Ecto neural progenitor cell (in vitro differentiated cells): ENCODE data around the gene MYBBP1A.

Experiments
- DNase-seq: peaks from one replicate; pipeline ENCODE4 v3.0.0-alpha.2; 2018; ENCODE audit warnings: low spot score

The MYBBP1A gene

GRCh38 chr17:4548061-4548461 lies 7.1 kb downstream of the MYBBP1A start:
- no peak for DNase-seq

GRCh38 chr17:4547118-4547906 lies 7.9 kb downstream of the MYBBP1A start:
- no peak for DNase-seq

GRCh38 chr17:4545217-4545951 lies 9.8 kb downstream of the MYBBP1A start:
- no peak for DNase-seq

- DNase-seq = no peak
Measured at GRCh38 chr17:4544951-4545216, 10.3 kb downstream of the MYBBP1A start.

GRCh38 chr17:4544135-4544950 lies 10.8 kb downstream of the MYBBP1A start:
- no peak for DNase-seq

GRCh38 chr17:4543557-4544026 lies 11.6 kb downstream of the MYBBP1A start:
- no peak for DNase-seq

- DNase-seq = no peak
Measured at GRCh38 chr17:4542726-4543191, 12.4 kb downstream of the MYBBP1A start.

- DNase-seq = no peak
Measured at GRCh38 chr17:4542003-4542725, 13.0 kb downstream of the MYBBP1A start.

- no peak for DNase-seq
Measured at GRCh38 chr17:4541328-4542002, 13.7 kb downstream of the MYBBP1A start.

GRCh38 chr17:4540687-4541327 lies 14.4 kb downstream of the MYBBP1A start:
- DNase-seq = no peak

- no peak for DNase-seq
Measured at GRCh38 chr17:4540224-4540651, 14.9 kb downstream of the MYBBP1A start.

- no peak for DNase-seq
Measured at GRCh38 chr17:4539576-4540223, 15.5 kb downstream of the MYBBP1A start.

GRCh38 chr17:4539025-4539424 lies 16.2 kb downstream of the MYBBP1A start:
- no peak for DNase-seq

- no peak for DNase-seq
Measured at GRCh38 chr17:4538236-4539002, 16.8 kb downstream of the MYBBP1A start.

- no peak for DNase-seq
Measured at GRCh38 chr17:4537451-4538235, 17.5 kb downstream of the MYBBP1A start.

GRCh38 chr17:4536742-4537411 lies 18.3 kb downstream of the MYBBP1A start:
- no peak for DNase-seq

GRCh38 chr17:4536259-4536741 lies 18.9 kb downstream of the MYBBP1A start:
- no peak for DNase-seq
